Measurements from ENCODE around the gene LDB3.

The LDB3 gene

DNA sequence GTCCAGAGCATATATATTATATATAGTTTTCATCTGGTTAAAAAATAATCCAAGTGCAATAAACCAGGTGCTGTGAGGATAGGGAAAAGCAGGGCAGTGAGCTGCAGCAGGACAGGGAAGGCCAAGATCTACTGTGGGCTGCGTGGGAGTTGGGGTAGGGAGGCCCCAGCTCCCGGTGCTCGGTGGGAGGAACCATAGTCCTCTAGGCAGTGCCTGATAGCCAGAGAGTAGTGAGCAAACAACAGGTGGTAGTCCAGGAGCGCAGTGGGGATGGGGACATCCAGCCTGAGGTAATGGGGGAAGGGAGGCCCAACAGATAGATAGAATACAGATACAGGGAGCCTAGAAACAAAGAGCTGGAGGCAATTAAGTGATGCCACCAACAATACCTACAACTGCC, 84.0 kb downstream of the LDB3 start:
- H3K9me3 ChIP-seq (ENCODE audit: low read length): no peaks in the 10 kb centered on the region
- peak overlapping the region; percentile 47 for H3K27ac ChIP-seq (ENCODE audit: low read depth, low read length)
- no peak overlapping the region for H3K4me3 ChIP-seq (ENCODE audit: low read depth in 1 of 2, low read length in 2 of 2)
- no peaks in the 10 kb centered on the region for H3K36me3 ChIP-seq (ENCODE audit: insufficient read depth, low read length)
- no peak overlapping the region for H3K9ac ChIP-seq (ENCODE audit: low read length)
- peaks cover 15% of the 10 kb centered on the region for H3K4me1 ChIP-seq (ENCODE audit: insufficient read depth, low read length)
- H3K27me3 ChIP-seq (ENCODE audit: control insufficient read depth in 1 of 2, insufficient read depth in 2 of 2, low read length in 2 of 2): no peaks in the 10 kb centered on the region

DNA sequence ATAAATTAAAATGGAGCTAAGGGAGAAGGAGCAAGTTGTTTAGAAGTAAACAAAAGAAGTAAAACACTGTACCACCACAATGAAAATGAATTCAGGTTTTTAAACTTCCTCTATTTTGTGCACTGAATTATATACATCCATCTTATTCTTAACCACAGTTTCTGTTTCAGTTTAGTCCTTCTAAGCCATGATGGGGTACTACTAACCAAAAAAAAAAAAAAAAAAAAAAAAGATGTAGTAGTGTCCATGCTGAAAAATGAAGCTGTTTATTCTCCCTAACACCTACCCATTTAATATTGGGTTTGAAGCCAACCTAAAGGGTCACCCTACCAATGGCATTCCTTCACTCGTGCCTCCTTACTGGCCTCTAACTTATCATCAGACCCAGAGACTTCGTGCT, 84.7 kb downstream of the LDB3 start:
- Histone ChIP-seq H3K9me3 (ENCODE audit: low read length) (no peaks in the 10 kb centered on the region), H3K27me3 (ENCODE audit: control insufficient read depth in 1 of 2, insufficient read depth in 2 of 2, low read length in 2 of 2) (no peaks in the 10 kb centered on the region), H3K27ac (ENCODE audit: low read depth, low read length) (peak overlapping the region; percentile 28), H3K4me3 (ENCODE audit: low read depth in 1 of 2, low read length in 2 of 2) (no peak overlapping the region), H3K36me3 (ENCODE audit: insufficient read depth, low read length) (no peaks in the 10 kb centered on the region), H3K4me1 (ENCODE audit: insufficient read depth, low read length) (peaks cover 15% of the 10 kb centered on the region), H3K9ac (ENCODE audit: low read length) (no peak overlapping the region)

- Histone ChIP-seq H3K9me3 (ENCODE audit: low read length) (no peaks in the 10 kb centered on the region), H3K4me1 (ENCODE audit: insufficient read depth, low read length) (peaks cover 15% of the 10 kb centered on the region), H3K4me3 (ENCODE audit: low read depth in 1 of 2, low read length in 2 of 2) (no peak overlapping the region), H3K27me3 (ENCODE audit: control insufficient read depth in 1 of 2, insufficient read depth in 2 of 2, low read length in 2 of 2) (no peaks in the 10 kb centered on the region), H3K9ac (ENCODE audit: low read length) (no peak overlapping the region), H3K36me3 (ENCODE audit: insufficient read depth, low read length) (no peaks in the 10 kb centered on the region), H3K27ac (ENCODE audit: low read depth, low read length) (peak overlapping the region; percentile 28)
Measured at GRCh38 chr10:86753638-86754434, 85.5 kb downstream of the LDB3 start.

- Histone ChIP-seq H3K36me3 (ENCODE audit: insufficient read depth, low read length) (no peaks in the 10 kb centered on the region), H3K27ac (ENCODE audit: low read depth, low read length) (peak overlapping the region; percentile 99), H3K4me1 (ENCODE audit: insufficient read depth, low read length) (peaks cover 25% of the 10 kb centered on the region)
Measured at GRCh38 chr10:86755454-86755739, 87.1 kb downstream of the LDB3 start.

GRCh38 chr10:86755740-86756510, 87.6 kb downstream of the LDB3 start:
- peak overlapping the region; percentile 83 to 92 for H3K4me3 ChIP-seq (ENCODE audit: low read depth in 1 of 2, low read length in 2 of 2)
- H3K4me1 ChIP-seq (ENCODE audit: insufficient read depth, low read length): peaks cover 30% of the 10 kb centered on the region
- no peaks in the 10 kb centered on the region for H3K27me3 ChIP-seq (ENCODE audit: control insufficient read depth in 1 of 2, insufficient read depth in 2 of 2, low read length in 2 of 2)
- no peaks in the 10 kb centered on the region for H3K36me3 ChIP-seq (ENCODE audit: insufficient read depth, low read length)
- peak overlapping the region; percentile 99 for H3K27ac ChIP-seq (ENCODE audit: low read depth, low read length)
- no peaks in the 10 kb centered on the region for H3K9me3 ChIP-seq (ENCODE audit: low read length)
- peak overlapping the region; percentile 96 for H3K9ac ChIP-seq (ENCODE audit: low read length)

More at GRCh38 chr10:86755454-86755739, 87.1 kb downstream of the LDB3 start:
- Histone ChIP-seq H3K9ac (ENCODE audit: low read length) (peak overlapping the region; percentile 96), H3K9me3 (ENCODE audit: low read length) (no peaks in the 10 kb centered on the region), H3K27me3 (ENCODE audit: control insufficient read depth in 1 of 2, insufficient read depth in 2 of 2, low read length in 2 of 2) (no peaks in the 10 kb centered on the region), H3K4me3 (ENCODE audit: low read depth in 1 of 2, low read length in 2 of 2) (peak overlapping the region; percentile 83 to 92)

GRCh38 chr10:86756511-86757112, 88.3 kb downstream of the LDB3 start, which contains the start of gene BMPR1A:
Gene BMPR1A (plus strand): TSS chr10:86756619. CDS start chr10:86876019, 119,400 bp downstream.
- no peaks in the 10 kb centered on the region for H3K27me3 ChIP-seq (ENCODE audit: control insufficient read depth in 1 of 2, insufficient read depth in 2 of 2, low read length in 2 of 2)
- peaks cover 37% of the 10 kb centered on the region for H3K4me1 ChIP-seq (ENCODE audit: insufficient read depth, low read length)
- H3K36me3 ChIP-seq (ENCODE audit: insufficient read depth, low read length): no peaks in the 10 kb centered on the region
- peak within 1 kb of the TSS; percentile 99 for H3K27ac ChIP-seq (ENCODE audit: low read depth, low read length)
- H3K9ac ChIP-seq (ENCODE audit: low read length): peak within 1 kb of the TSS; percentile 96
- no peaks in the 10 kb centered on the region for H3K9me3 ChIP-seq (ENCODE audit: low read length)
- H3K4me3 ChIP-seq (ENCODE audit: low read depth in 1 of 2, low read length in 2 of 2): peak within 1 kb of the TSS; percentile 83 to 92

DNA sequence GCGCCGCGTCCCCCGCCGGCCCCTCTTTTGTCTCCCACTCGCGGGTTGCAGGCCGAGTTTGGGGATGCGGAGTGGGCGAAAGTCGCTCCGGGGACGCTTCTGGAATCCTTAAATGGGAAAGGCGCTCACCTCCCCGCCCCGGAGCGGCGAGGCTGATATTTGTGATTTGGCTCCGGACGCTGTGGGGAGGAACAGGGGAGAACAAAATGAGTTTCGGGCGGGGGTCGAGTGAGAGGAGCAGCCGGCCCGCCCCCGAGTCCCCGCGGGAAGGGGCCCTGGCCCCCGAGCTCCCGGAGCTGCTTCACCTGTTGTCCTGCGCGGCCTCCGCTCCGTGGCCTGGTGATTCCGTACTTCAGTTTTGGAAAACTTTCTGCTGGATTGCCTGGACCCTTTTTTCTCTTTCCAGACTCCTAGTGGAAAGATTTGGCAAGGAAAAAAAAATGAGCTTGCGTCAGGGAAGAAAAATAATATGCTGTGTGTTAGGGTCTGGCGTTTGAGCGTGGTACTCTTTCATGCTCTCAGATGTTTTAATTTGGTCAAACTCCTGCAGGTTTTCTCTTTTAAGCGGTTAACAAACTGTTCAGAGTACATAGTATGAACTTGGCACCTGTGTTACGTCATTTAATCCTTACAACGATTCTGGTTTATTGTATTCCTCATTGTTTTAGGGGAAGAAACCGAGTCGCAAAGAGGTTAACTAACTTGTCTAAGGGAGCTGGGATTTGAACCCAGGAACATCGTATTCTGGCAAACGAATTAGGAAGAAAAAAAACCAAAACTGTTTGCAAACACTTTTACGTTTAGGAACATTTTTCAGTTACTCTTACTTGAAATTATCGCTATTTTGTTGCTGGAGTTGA, 89.0 kb downstream of the LDB3 start:
- Histone ChIP-seq H3K4me1 (ENCODE audit: insufficient read depth, low read length) (peaks cover 44% of the 10 kb centered on the region), H3K4me3 (ENCODE audit: low read depth in 1 of 2, low read length in 2 of 2) (peak overlapping the region; percentile 78 to 81), H3K27ac (ENCODE audit: low read depth, low read length) (peak overlapping the region; percentile 99), H3K9me3 (ENCODE audit: low read length) (no peaks in the 10 kb centered on the region), H3K9ac (ENCODE audit: low read length) (peak overlapping the region; percentile 81), H3K36me3 (ENCODE audit: insufficient read depth, low read length) (no peaks in the 10 kb centered on the region), H3K27me3 (ENCODE audit: control insufficient read depth in 1 of 2, insufficient read depth in 2 of 2, low read length in 2 of 2) (no peaks in the 10 kb centered on the region)

DNA sequence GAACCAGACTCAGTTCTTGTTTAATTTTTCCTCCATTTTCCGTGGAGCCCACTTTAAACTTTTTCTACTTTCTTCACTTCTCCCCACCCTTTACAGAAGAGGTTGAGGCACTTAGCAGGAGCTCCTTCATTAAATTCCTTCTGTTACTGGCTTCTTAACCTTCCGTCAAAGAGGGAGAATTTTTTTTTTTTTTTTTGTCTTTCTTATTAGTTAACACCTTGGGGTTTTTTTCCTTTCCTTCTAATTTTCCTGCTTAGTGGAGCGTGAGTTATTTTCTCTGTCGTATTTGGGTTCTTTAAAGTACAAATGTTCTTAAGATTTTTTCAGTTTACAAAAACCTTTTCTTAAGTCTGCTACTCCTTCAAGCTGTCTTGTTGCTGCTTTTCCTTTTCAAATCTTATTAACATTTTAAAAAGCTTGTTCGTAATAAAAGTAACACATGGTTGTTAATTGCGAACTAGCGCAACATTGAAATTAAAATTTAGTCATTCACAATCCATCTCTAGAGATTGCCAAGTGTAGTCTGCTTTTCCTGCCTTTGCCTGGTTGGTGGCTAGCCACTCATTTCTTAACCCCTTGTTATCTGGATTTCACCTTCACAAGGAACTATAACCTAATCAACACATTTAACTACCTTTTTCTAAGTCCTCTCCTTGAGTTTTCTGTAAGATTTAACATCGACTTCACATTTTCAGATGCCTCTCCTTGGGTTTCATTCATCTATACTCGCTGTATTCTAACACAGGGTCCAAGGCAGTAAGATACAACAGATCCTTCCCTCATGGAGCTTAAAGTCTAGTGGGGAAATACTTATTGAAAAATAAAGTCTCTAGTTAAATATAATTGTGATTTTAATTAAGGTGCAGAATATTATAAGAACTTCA, 90.1 kb downstream of the LDB3 start:
- Histone ChIP-seq H3K36me3 (ENCODE audit: insufficient read depth, low read length) (no peaks in the 10 kb centered on the region), H3K4me3 (ENCODE audit: low read depth in 1 of 2, low read length in 2 of 2) (peak overlapping the region; percentile 78 to 81), H3K9me3 (ENCODE audit: low read length) (no peaks in the 10 kb centered on the region), H3K4me1 (ENCODE audit: insufficient read depth, low read length) (peaks cover 33% of the 10 kb centered on the region), H3K9ac (ENCODE audit: low read length) (peak overlapping the region; percentile 81), H3K27ac (ENCODE audit: low read depth, low read length) (peak overlapping the region; percentile 99), H3K27me3 (ENCODE audit: control insufficient read depth in 1 of 2, insufficient read depth in 2 of 2, low read length in 2 of 2) (no peaks in the 10 kb centered on the region)

- no peaks in the 10 kb centered on the region for H3K9me3 ChIP-seq (ENCODE audit: low read length)
- H3K27ac ChIP-seq (ENCODE audit: low read depth, low read length): peak overlapping the region; percentile 99
- H3K4me3 ChIP-seq (ENCODE audit: low read depth in 1 of 2, low read length in 2 of 2): peak overlapping the region; percentile 78 to 81
- H3K9ac ChIP-seq (ENCODE audit: low read length): peak overlapping the region; percentile 81
- no peaks in the 10 kb centered on the region for H3K36me3 ChIP-seq (ENCODE audit: insufficient read depth, low read length)
- no peaks in the 10 kb centered on the region for H3K27me3 ChIP-seq (ENCODE audit: control insufficient read depth in 1 of 2, insufficient read depth in 2 of 2, low read length in 2 of 2)
- H3K4me1 ChIP-seq (ENCODE audit: insufficient read depth, low read length): peaks cover 31% of the 10 kb centered on the region
Measured at GRCh38 chr10:86759073-86759672, 90.9 kb downstream of the LDB3 start.

GRCh38 chr10:86763404-86763803, 95.1 kb downstream of the LDB3 start:
- Histone ChIP-seq H3K9me3 (ENCODE audit: low read length) (no peaks in the 10 kb centered on the region), H3K9ac (ENCODE audit: low read length) (no peak overlapping the region), H3K4me1 (ENCODE audit: insufficient read depth, low read length) (peaks cover 48% of the 10 kb centered on the region), H3K36me3 (ENCODE audit: insufficient read depth, low read length) (no peaks in the 10 kb centered on the region), H3K4me3 (ENCODE audit: low read depth in 1 of 2, low read length in 2 of 2) (no peak overlapping the region), H3K27me3 (ENCODE audit: control insufficient read depth in 1 of 2, insufficient read depth in 2 of 2, low read length in 2 of 2) (no peaks in the 10 kb centered on the region), H3K27ac (ENCODE audit: low read depth, low read length) (no peak overlapping the region)
